ENCODE data around the gene AFMID. TPM values are rescaled to one million over a fixed set of nuclear protein-coding genes. Genes with fewer than 3 reads are reported as not detected.
"Not testable (repeated sequence)": the region's sequence is repeated elsewhere in the genome, so short reads cannot be mapped to it uniquely, and the experiment has no call there.

Gene AFMID
- total RNA-seq (10 to 100 TPM in 2 of 4 donors, 1 to 10 TPM in 2; 7.4 to 20.8 (median 12.1) TPM), polyA plus RNA-seq (1 to 10 TPM; 8.1 to 9.9 (median 9.3) TPM)
- long read RNA-seq, donor 1, partial matches to known transcripts: 0 of 1 reads
- long read RNA-seq, donor 1, other reads (novel, unspliced or antisense): 1 of 1 reads
- long read RNA-seq, donor 2: 0 reads

GRCh38 chr17:78186692-78187595 is at the start of gene AFMID, which contains the start of gene TK1:
Gene AFMID, plus strand, starts transcription at chr17:78187362. Its CDS starts 9 bp downstream, at chr17:78187371.
Gene TK1, minus strand, starts transcription at chr17:78187052. Its CDS starts 58 bp downstream, at chr17:78186994.
- DNase-seq (peak; percentile 97 to 98), ATAC-seq (peak; percentile 98 to 99 (median 98))
- peak within 1 kb of the TSS; percentile 71 for H3K27ac ChIP-seq
- peak; percentile 76 for TF ChIP-seq CTCF (IDR thresholded peaks at IDR 0.05)
- WGBS, 3 donors: 4 to 6% (median 5%) methylated on average over 48 to 57 of the region's 57 CpGs
- H3K4me3 ChIP-seq: peak within 1 kb of the TSS; percentile 65
- H3K27me3 ChIP-seq (ENCODE audit: insufficient read depth in 3 of 3, low read length in 2 of 3): no peaks in the 10 kb centered on the region
- H3K9me3 ChIP-seq: no peaks in the 10 kb centered on the region
- peaks cover 0 to 18% of the 10 kb centered on the region in 2 donors for H3K36me3 ChIP-seq (ENCODE audit: insufficient read depth in 1 of 2, low read depth in 1 of 2)
- intact Hi-C loops (cut with DNase I): loop anchor here in 1 of 2 donors (5.0 kb wide), 1 partner anchor 65 kb away; no protein-coding TSS in a partner anchor
- peaks cover 8% of the 10 kb centered on the region for H3K4me1 ChIP-seq

GRCh38 chr17:78137392-78138203 is 49.6 kb upstream of the AFMID start:
- WGBS, 3 donors: 66 to 69% (median 67%) methylated on average over 24 to 26 of the region's 26 CpGs
- H3K27me3 ChIP-seq (ENCODE audit: insufficient read depth in 3 of 3, low read length in 2 of 3): no peaks in the 10 kb centered on the region
- H3K4me3 ChIP-seq: no peak overlapping the region
- TF ChIP-seq CTCF (IDR thresholded peaks at IDR 0.05): peak; percentile 8
- H3K4me1 ChIP-seq: peaks cover 12% of the 10 kb centered on the region
- no peak overlapping the region for H3K27ac ChIP-seq
- intact Hi-C loops (cut with DNase I): no loop called here
- no peaks in the 10 kb centered on the region for H3K9me3 ChIP-seq
- H3K36me3 ChIP-seq (ENCODE audit: insufficient read depth in 1 of 2, low read depth in 1 of 2): no peaks in the 10 kb centered on the region
- DNase-seq: no peak
- ATAC-seq: no peak

- WGBS, 3 donors: 81 to 88% (median 84%) methylated on average over 16 to 17 of the region's 17 CpGs
- Histone ChIP-seq H3K27ac (no peak overlapping the region), H3K27me3 (ENCODE audit: insufficient read depth in 3 of 3, low read length in 2 of 3) (no peaks in the 10 kb centered on the region), H3K4me1 (peaks cover 12% of the 10 kb centered on the region), H3K4me3 (no peak overlapping the region), H3K9me3 (no peaks in the 10 kb centered on the region), H3K36me3 (ENCODE audit: insufficient read depth in 1 of 2, low read depth in 1 of 2) (no peaks in the 10 kb centered on the region)
- ATAC-seq (no peak), DNase-seq (no peak)
- intact Hi-C loops (cut with DNase I): no loop called here
- TF ChIP-seq CTCF (IDR thresholded peaks at IDR 0.05): no peak
These were observed 48.7 kb upstream of the AFMID start for GRCh38 chr17:78138204-78139060.

- DNase-seq; H3K9me3 ChIP-seq; H3K27ac ChIP-seq; H3K27me3 ChIP-seq (ENCODE audit: insufficient read depth in 3 of 3, low read length in 2 of 3); ATAC-seq; H3K4me3 ChIP-seq; H3K36me3 ChIP-seq (ENCODE audit: insufficient read depth in 1 of 2, low read depth in 1 of 2): not testable (repeated sequence)
- intact Hi-C loops (cut with DNase I): loop anchor here in 1 of 2 donors (5.0 kb wide), 1 partner anchor 42 kb away; no protein-coding TSS in a partner anchor
- peaks cover 23% of the 10 kb centered on the region for H3K4me1 ChIP-seq
- 90 to 95% (median 94%) methylated on average over 12 of the region's 12 CpGs for WGBS, 3 donors
These were observed 47.3 kb upstream of the AFMID start for GRCh38 chr17:78139861-78140168.

All from psoas muscle (tissue), 8 donors.